Measurements from ENCODE around the gene TBL1Y. TPM values are rescaled to one million over a fixed set of nuclear protein-coding genes. Genes with fewer than 3 reads are reported as not detected.

Gene TBL1Y
- total RNA-seq, 4 donors from 2014 or later: 0.78 to 5.7 TPM; not detected in 2

DNA sequence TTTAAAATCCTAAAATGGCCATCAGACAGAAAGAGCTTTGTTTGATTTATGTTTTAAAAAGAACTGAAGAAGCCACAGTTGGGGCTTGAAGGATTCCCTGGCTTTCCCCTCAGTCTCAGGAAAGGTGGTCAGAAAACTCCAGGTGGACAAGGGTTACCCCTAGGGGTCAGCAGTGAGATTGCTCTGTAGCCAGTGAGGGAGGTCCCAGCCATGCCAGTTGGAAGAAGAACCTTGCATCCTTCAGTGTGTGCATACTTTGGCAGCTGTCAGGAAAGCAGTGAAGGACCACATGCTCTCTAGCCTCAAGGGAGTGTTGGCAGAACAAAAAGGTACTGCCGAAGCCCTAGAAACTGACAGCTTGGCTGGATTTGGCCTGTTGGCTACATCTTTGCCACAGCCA, 182.3 kb downstream of the TBL1Y start:
- WGBS, 2 donors: 89% methylated on average over 1 of the region's 1 CpG; no CpG with 5 or more reads in 1 of the 2 donors
- Histone ChIP-seq H3K4me3 (no peak overlapping the region), H3K4me1 (no peaks in the 10 kb centered on the region)

DNA sequence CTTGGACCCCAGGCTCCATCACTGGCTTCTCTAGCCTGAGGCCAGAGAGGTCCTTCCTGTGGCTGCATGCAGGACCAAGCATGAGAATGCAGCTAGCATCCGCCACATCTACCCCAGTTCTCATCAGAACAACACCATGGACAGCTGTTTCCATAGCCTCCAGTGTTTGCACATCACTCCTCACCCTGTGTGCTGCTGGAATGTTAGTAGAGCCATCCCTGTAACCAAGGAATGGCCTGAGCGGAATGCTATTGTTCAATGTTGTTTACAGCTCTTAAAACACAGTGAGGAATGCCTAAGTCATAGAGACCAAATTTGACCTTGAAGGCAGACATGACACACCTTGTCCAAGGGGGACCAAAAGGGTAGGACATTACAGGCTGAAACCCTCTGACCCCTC, 183.9 kb downstream of the TBL1Y start:
- no peaks in the 10 kb centered on the region for H3K9me3 ChIP-seq
- no peaks in the 10 kb centered on the region for H3K27me3 ChIP-seq
- H3K4me1 ChIP-seq: no peaks in the 10 kb centered on the region
- H3K36me3 ChIP-seq: no peaks in the 10 kb centered on the region
- no peak overlapping the region for H3K4me3 ChIP-seq
- TF ChIP-seq POLR2A (IDR thresholded peaks at IDR 0.05) (no peak), EP300 (IDR thresholded peaks at IDR 0.05) (no peak)
- TF ChIP-seq, protein P1, sequence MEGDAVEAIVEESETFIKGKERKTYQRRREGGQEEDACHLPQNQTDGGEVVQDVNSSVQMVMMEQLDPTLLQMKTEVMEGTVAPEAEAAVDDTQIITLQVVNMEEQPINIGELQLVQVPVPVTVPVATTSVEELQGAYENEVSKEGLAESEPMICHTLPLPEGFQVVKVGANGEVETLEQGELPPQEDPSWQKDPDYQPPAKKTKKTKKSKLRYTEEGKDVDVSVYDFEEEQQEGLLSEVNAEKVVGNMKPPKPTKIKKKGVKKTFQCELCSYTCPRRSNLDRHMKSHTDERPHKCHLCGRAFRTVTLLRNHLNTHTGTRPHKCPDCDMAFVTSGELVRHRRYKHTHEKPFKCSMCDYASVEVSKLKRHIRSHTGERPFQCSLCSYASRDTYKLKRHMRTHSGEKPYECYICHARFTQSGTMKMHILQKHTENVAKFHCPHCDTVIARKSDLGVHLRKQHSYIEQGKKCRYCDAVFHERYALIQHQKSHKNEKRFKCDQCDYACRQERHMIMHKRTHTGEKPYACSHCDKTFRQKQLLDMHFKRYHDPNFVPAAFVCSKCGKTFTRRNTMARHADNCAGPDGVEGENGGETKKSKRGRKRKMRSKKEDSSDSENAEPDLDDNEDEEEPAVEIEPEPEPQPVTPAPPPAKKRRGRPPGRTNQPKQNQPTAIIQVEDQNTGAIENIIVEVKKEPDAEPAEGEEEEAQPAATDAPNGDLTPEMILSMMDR (IDR thresholded peaks at IDR 0.05): no peak
- DNase-seq (ENCODE audit: low spot score in 2 of 2): no peak
- WGBS, 2 donors: 100% methylated on average over 2 of the region's 2 CpGs; no CpG with 5 or more reads in 1 of the 2 donors
- H3K27ac ChIP-seq: no peak overlapping the region

More for the DNA sequence above, 182.3 kb downstream of the TBL1Y start:
- TF ChIP-seq, protein P1 (IDR thresholded peaks at IDR 0.05): no peak
- TF ChIP-seq POLR2A (IDR thresholded peaks at IDR 0.05) (no peak), EP300 (IDR thresholded peaks at IDR 0.05) (no peak)
- no peaks in the 10 kb centered on the region for H3K36me3 ChIP-seq
- no peaks in the 10 kb centered on the region for H3K9me3 ChIP-seq
- no peak overlapping the region for H3K27ac ChIP-seq
- no peak for DNase-seq (ENCODE audit: low spot score in 2 of 2)
- no peaks in the 10 kb centered on the region for H3K27me3 ChIP-seq

DNA sequence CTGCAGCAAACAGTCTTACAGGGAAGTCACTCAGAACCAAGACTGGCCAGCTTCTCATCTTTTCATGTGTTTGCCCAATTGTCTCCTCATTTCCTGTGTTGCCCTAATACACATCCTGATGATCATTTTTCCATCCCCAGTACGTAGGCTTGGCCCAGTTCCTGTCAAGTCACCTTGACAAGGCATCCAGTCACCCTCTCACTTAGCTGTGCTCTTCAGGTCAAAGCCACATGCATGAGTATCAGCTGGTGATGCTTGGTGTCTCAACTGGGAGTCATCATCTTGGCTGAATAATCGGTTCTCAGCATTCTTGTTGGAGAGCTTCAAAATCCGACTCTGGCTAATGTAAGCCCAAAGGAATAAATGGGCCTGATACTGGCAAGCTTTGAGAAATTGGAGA, 186.5 kb downstream of the TBL1Y start:
- no peak for DNase-seq (ENCODE audit: low spot score in 2 of 2)
- Histone ChIP-seq H3K36me3 (no peaks in the 10 kb centered on the region), H3K4me3 (no peak overlapping the region), H3K27ac (no peak overlapping the region), H3K4me1 (no peaks in the 10 kb centered on the region), H3K27me3 (no peaks in the 10 kb centered on the region), H3K9me3 (no peaks in the 10 kb centered on the region)
- TF ChIP-seq POLR2A (IDR thresholded peaks at IDR 0.05): no peak
- TF ChIP-seq, protein P1 (IDR thresholded peaks at IDR 0.05): no peak
- no peak for TF ChIP-seq EP300 (IDR thresholded peaks at IDR 0.05)
- WGBS, 2 donors: 94% methylated on average over 2 of the region's 3 CpGs; no CpG with 5 or more reads in 1 of the 2 donors

DNA sequence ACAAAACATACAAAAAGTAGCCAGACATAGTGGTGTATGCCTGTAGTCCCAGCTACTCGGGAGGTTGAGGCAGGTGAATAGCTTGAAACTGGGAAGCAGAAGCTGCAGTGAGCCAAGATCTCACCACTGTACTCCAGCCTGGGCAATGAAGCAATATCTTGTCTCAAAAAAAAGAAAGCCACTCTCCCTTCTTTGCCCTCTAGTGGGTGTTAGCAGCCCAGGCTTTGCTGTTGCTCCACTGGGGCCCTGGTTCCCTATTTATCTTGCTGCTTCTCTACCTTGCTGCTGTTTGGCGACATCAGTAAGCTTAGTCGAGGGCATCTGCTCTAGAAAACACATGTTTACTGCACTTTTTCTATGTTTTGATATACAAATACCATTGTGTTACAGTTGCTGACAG, 189.2 kb downstream of the TBL1Y start:
- H3K27ac ChIP-seq: no peak overlapping the region
- no peak for TF ChIP-seq EP300 (IDR thresholded peaks at IDR 0.05)
- TF ChIP-seq, protein P1 (IDR thresholded peaks at IDR 0.05): no peak
- TF ChIP-seq POLR2A (IDR thresholded peaks at IDR 0.05): no peak
- no peaks in the 10 kb centered on the region for H3K27me3 ChIP-seq
- H3K4me1 ChIP-seq: no peaks in the 10 kb centered on the region
- DNase-seq (ENCODE audit: low spot score in 2 of 2): no peak
- no peaks in the 10 kb centered on the region for H3K36me3 ChIP-seq
- H3K9me3 ChIP-seq: no peaks in the 10 kb centered on the region
- H3K4me3 ChIP-seq: no peak overlapping the region
- WGBS, 2 donors: 79% methylated on average over 3 of the region's 3 CpGs; no CpG with 5 or more reads in 1 of the 2 donors

DNA sequence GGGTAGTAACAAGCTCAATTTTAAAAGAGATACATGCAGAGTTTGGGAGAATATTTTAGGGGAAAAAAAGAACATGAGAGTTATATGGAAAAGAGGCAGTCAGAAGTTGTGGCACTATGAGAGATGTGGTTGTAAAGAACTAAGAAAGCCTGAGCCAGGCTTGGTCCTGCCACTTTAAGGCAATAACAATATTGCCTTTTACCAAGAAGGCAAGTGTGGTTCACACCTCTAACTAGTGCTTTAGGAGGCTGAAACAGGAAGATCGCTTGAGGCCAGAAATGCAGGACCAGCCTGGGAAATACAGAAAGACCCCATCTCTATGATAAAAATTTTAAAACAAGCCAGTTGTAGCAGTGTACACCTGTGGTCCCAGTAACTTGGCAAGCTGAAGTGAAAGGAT, 192.2 kb downstream of the TBL1Y start:
- Histone ChIP-seq H3K4me3 (no peak overlapping the region), H3K9me3 (no peaks in the 10 kb centered on the region), H3K4me1 (no peaks in the 10 kb centered on the region), H3K27me3 (no peaks in the 10 kb centered on the region), H3K27ac (no peak overlapping the region), H3K36me3 (no peaks in the 10 kb centered on the region)
- DNase-seq (ENCODE audit: low spot score in 2 of 2): no peak
- 90% methylated on average over 1 of the region's 1 CpG; no CpG with 5 or more reads in 1 of the 2 donors for whole genome bisulfite sequencing, 2 donors
- TF ChIP-seq POLR2A (IDR thresholded peaks at IDR 0.05): no peak
- TF ChIP-seq EP300 (IDR thresholded peaks at IDR 0.05): no peak

DNA sequence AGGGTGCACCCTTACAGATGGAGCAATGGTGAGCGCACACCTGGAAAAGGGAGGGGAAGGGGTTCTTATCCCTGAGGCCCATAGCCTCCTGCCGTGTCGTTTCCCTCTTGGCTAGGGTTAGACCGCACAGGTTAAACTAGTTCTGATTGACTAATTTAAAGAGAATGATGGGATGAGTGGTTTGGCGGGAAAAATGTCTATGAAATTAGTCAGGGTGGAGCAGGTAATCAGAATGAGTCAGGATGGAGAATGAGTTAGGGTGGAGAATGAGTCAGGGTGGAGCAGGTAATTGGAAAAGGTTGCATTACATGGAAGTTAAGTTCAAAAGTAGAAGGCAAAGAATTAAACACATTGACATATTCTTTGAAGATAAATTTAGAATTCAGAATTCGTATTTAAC, 196.7 kb downstream of the TBL1Y start:
- Histone ChIP-seq H3K27ac (no peak overlapping the region), H3K36me3 (no peaks in the 10 kb centered on the region), H3K4me1 (no peaks in the 10 kb centered on the region), H3K9me3 (no peaks in the 10 kb centered on the region), H3K27me3 (no peaks in the 10 kb centered on the region), H3K4me3 (no peak overlapping the region)
- 88% methylated on average over 6 of the region's 6 CpGs; no CpG with 5 or more reads in 1 of the 2 donors for WGBS, 2 donors
- DNase-seq (ENCODE audit: low spot score in 2 of 2): no peak
- TF ChIP-seq POLR2A (IDR thresholded peaks at IDR 0.05) (no peak), EP300 (IDR thresholded peaks at IDR 0.05) (no peak)
- TF ChIP-seq, protein P1 (IDR thresholded peaks at IDR 0.05): no peak
